ENCODE measurements around the gene CYP2W1.

DNA sequence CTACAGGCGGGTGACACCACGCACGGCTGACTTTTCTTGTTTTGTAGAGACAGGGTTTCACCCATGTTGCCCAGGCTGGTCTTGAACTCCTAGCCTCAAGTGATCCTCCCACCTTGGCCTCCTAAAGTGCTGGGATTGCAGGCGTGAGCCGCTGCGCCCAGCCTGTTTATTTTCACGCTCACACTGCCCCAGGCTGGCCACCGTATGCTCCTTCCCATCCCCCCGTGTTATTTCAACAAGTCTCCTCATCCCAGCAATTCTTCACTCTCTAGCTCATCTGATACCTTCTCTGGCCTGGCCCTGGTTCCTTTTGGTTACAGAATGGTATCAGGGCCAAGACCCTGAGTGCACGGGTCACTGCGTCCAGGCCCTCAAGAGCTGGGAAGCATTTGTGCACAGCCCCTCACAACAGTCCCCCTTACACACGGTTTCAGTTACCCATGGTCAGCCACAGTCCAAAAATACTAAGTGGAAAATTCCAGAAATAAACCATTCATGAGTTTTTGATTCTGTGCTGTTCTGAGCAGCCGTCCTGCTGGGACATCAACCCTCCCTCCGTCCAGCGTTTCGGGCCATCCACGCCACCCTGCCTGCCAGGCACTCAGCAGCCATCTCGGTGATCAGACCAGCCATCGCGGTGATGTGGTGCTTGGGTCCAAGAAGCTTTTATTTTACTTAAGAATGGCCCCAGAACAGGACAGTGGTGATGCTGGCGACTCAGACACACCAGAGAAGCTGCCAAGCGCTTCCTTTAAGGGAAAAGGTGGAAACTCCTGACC lies 16.5 kb upstream of the CYP2W1 start:
- no peak for TF ChIP-seq CTCF (IDR thresholded peaks at IDR 0.05)
- TF ChIP-seq POLR2A (IDR thresholded peaks at IDR 0.05), result no peak
